Chondrocyte (in vitro differentiated cells): ENCODE results near the gene COL2A1. TPM values are rescaled to one million over a fixed set of nuclear protein-coding genes. Genes with fewer than 3 reads are reported as not detected.

Experiments
- DNase-seq: peaks from one replicate; pipeline ENCODE4 v3.0.0; 2021; ENCODE audit warnings: mixed read lengths, low spot score
- H3K27ac Mint-ChIP-seq: one replicate; pipeline ENCODE4 v1.8.0; 2021; ENCODE audit warnings: mild to moderate bottlenecking, moderate library complexity, mixed read lengths; ENCODE audit not compliant: unreplicated experiment
- H3K27me3 Mint-ChIP-seq: 2 replicates; pipeline ENCODE4 v1.8.0; 2021; ENCODE audit warnings: low read depth, mixed read lengths
- H3K36me3 Mint-ChIP-seq: 2 replicates; pipeline ENCODE4 v1.8.0; 2021; ENCODE audit warnings: low read depth, mixed read lengths
- H3K4me1 Mint-ChIP-seq: 2 replicates; pipeline ENCODE4 v1.8.0; 2021; ENCODE audit warnings: low read depth, mild to moderate bottlenecking, mixed read lengths
- H3K4me3 Mint-ChIP-seq: one replicate; pipeline ENCODE4 v1.8.0; 2021; ENCODE audit warnings: mild to moderate bottlenecking, moderate library complexity, mixed read lengths; ENCODE audit not compliant: unreplicated experiment
- H3K9me3 Mint-ChIP-seq: 2 replicates; pipeline ENCODE4 v1.8.0; 2021; ENCODE audit warnings: low read depth, mixed read lengths
- total RNA-seq: library from RNA; stranded (reverse); gene quantifications from 3 replicates; pipeline ENCODE4 v1.2.1, GENCODE V29; 2021
- TF ChIP-seq, protein P1 (sequence below): fragments of 200-600 bp; sonication (generic); IDR thresholded peaks from 2 replicates; pipeline ENCODE4 v1.5.0; 2021; ENCODE audit warnings: antibody characterized with exemption, mild to moderate bottlenecking, moderate library complexity

The COL2A1 gene
- total RNA-seq, 1 donor from 2014 or later = 35.6 TPM

DNA sequence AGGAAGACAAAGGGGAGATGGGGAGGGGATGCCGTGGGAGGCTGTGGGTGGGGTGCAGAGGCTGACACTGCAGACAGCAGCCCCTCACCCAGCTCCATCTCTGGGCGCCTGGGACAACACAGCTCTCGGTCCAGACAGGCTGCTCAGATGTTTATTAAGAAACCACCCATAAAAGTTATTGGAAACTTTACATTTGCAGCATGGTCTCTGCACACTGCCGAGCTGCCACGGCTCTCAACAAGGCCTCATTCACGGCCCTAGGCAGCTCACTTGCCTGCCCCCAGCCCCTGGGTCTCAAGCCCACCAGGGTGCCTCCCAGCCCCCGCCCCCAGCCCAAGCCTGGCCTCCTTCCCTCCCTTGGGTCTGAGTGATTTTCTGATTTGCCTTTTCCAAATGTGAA lies 21.0 kb upstream of the COL2A1 start:
- peaks cover 14% of the 10 kb centered on the region for H3K4me1 Mint-ChIP-seq
- no peak for DNase-seq
- H3K27ac Mint-ChIP-seq = no peak overlapping the region
- TF ChIP-seq, protein P1, sequence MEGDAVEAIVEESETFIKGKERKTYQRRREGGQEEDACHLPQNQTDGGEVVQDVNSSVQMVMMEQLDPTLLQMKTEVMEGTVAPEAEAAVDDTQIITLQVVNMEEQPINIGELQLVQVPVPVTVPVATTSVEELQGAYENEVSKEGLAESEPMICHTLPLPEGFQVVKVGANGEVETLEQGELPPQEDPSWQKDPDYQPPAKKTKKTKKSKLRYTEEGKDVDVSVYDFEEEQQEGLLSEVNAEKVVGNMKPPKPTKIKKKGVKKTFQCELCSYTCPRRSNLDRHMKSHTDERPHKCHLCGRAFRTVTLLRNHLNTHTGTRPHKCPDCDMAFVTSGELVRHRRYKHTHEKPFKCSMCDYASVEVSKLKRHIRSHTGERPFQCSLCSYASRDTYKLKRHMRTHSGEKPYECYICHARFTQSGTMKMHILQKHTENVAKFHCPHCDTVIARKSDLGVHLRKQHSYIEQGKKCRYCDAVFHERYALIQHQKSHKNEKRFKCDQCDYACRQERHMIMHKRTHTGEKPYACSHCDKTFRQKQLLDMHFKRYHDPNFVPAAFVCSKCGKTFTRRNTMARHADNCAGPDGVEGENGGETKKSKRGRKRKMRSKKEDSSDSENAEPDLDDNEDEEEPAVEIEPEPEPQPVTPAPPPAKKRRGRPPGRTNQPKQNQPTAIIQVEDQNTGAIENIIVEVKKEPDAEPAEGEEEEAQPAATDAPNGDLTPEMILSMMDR = no peak
- H3K27me3 Mint-ChIP-seq = peaks cover 25% of the 10 kb centered on the region
- no peaks in the 10 kb centered on the region for H3K36me3 Mint-ChIP-seq
- no peaks in the 10 kb centered on the region for H3K9me3 Mint-ChIP-seq
- H3K4me3 Mint-ChIP-seq = no peak overlapping the region

DNA sequence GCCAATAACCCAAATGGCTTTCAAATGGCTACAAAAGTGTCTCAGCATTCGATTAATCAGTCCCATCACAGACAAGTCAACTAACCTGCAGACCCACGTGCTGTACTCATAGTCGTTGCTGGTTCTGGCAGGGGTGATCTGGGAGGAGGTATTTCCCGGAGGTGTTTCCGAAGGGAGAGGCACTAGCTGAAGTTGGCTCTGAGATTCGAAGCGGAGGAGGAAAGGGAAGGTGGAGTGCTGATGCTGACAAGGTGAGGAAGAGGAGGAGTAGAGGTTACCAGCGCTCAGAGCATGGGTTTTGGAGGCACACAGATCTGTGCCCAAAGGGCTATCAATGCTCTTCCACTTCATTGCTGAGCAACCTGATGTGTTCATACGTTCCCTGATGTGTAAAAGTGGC lies 20.5 kb upstream of the COL2A1 start:
- Mint-ChIP-seq H3K9me3 (no peaks in the 10 kb centered on the region), H3K27ac (no peak overlapping the region)

DNA sequence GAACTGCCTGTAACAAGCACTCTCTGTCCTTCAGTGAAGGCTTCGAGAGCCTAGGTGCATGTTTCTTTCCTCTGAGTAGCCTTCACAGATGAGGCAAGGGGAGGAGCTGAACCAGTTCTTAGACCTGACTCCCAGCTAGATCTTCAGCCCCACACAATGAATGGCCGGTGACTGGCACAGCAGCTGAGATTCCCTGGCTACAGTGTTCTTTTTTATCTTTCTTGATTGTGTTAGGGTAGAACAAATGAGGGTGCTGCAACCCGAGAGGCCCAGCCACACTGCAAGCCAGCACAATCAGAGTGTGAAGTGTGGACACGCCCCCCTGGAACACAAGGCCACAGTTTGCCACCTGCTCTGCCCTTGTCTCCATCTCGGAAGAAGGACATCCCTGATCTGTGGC lies 19.1 kb upstream of the COL2A1 start:
- no peak overlapping the region for H3K27ac Mint-ChIP-seq

More for the DNA sequence above, 20.5 kb upstream of the COL2A1 start:
- Mint-ChIP-seq H3K27me3 (peaks cover 25% of the 10 kb centered on the region), H3K36me3 (no peaks in the 10 kb centered on the region), H3K4me1 (peaks cover 13% of the 10 kb centered on the region), H3K4me3 (no peak overlapping the region)
- TF ChIP-seq, protein P1 = no peak
- no peak for DNase-seq

DNA sequence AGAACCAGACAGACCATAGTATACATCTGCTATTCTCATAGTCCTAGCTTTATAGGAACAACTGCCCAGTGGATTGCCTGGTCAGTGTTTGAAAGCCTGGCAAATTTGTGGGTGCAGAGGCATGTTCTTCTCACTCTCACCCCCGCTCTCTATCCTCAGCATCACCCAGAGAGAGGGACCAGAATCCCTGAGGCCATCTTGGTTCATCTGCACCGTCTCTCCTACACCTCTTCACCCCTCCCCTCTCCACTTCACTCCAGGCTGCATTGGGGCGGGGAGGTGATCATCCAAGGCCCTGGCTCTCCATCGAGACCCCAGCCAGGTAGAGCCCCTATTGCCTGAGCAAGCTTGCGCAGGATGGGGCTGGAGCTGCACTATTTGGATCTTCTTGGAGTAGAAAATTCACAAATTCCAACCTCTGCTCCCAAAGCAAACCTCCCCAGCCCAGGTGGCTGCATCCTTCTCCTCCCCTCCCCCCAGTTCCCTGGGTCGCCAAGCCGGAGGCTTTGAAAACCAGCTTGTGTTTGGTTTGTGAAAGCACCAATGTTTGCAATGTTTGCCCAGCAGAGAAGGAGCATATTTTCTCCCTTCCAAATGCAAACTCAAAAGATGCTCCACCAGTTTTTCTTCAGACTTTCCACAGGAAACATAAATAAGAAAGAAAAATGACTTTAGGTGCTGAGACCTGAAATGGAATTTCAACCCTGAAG lies 18.6 kb upstream of the COL2A1 start:
- peaks cover 4% of the 10 kb centered on the region for H3K4me1 Mint-ChIP-seq
- no peak overlapping the region for H3K4me3 Mint-ChIP-seq
- no peaks in the 10 kb centered on the region for H3K36me3 Mint-ChIP-seq
- DNase-seq = no peak
- TF ChIP-seq, protein P1 = no peak
- H3K9me3 Mint-ChIP-seq = no peaks in the 10 kb centered on the region
- H3K27ac Mint-ChIP-seq = no peak overlapping the region
- peaks cover 35% of the 10 kb centered on the region for H3K27me3 Mint-ChIP-seq

More for the DNA sequence above, 19.1 kb upstream of the COL2A1 start:
- Mint-ChIP-seq H3K9me3 (no peaks in the 10 kb centered on the region), H3K4me1 (peaks cover 6% of the 10 kb centered on the region), H3K36me3 (no peaks in the 10 kb centered on the region), H3K4me3 (no peak overlapping the region), H3K27me3 (peaks cover 33% of the 10 kb centered on the region)
- TF ChIP-seq, protein P1 = no peak
- DNase-seq = no peak

DNA sequence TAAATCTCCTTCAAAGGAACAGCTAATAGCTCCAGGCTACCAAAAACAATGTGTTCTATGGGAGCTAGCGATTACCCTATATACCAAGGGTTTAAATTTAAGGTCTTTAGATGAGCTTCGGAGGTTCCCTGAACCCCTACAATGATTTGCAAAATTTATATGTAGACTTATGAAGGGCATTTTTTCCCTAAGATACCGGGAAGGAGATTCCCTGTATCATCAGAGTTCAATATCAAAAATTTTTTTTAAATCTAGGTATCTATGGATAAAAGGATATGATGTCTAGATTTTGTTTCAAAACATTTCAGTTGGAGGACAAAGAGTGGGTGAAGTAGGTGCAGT lies 17.9 kb upstream of the COL2A1 start:
- Mint-ChIP-seq H3K4me3 (no peak overlapping the region), H3K9me3 (no peaks in the 10 kb centered on the region), H3K27me3 (peaks cover 35% of the 10 kb centered on the region), H3K27ac (no peak overlapping the region), H3K4me1 (no peaks in the 10 kb centered on the region), H3K36me3 (no peaks in the 10 kb centered on the region)
- no peak for DNase-seq
- TF ChIP-seq, protein P1 = no peak
